Osteocyte (in vitro differentiated cells): ENCODE measurements around the gene HSD17B13. TPM values are rescaled to one million over a fixed set of nuclear protein-coding genes. Genes with fewer than 3 reads are reported as not detected.

ENCODE experiments used
- DNase-seq: peaks from one replicate; pipeline ENCODE4 v3.0.0; 2021; ENCODE audit warnings: mixed read lengths; ENCODE audit not compliant: unreplicated experiment; ENCODE audit errors: extremely low spot score
- H3K27ac Mint-ChIP-seq: one replicate; pipeline ENCODE4 v1.8.0; 2021; ENCODE audit warnings: mild to moderate bottlenecking, mixed read lengths; ENCODE audit not compliant: unreplicated experiment
- H3K27me3 Mint-ChIP-seq: one replicate; pipeline ENCODE4 v1.8.0; 2021; ENCODE audit warnings: mixed read lengths; ENCODE audit not compliant: unreplicated experiment
- H3K36me3 Mint-ChIP-seq: one replicate; pipeline ENCODE4 v1.8.0; 2021; ENCODE audit warnings: mixed read lengths; ENCODE audit not compliant: unreplicated experiment
- H3K4me1 Mint-ChIP-seq: one replicate; pipeline ENCODE4 v1.8.0; 2021; ENCODE audit warnings: mixed read lengths; ENCODE audit not compliant: unreplicated experiment
- H3K4me3 Mint-ChIP-seq: one replicate; pipeline ENCODE4 v1.8.0; 2021; ENCODE audit warnings: mild to moderate bottlenecking, moderate library complexity, mixed read lengths; ENCODE audit not compliant: unreplicated experiment
- H3K9me3 Mint-ChIP-seq: one replicate; pipeline ENCODE4 v1.8.0; 2021; ENCODE audit warnings: mixed read lengths; ENCODE audit not compliant: unreplicated experiment
- CTCF ChIP-seq: fragments of 200-600 bp; sonication (generic); IDR thresholded peaks from 2 replicates; pipeline ENCODE4 v1.5.0; 2021; ENCODE audit warnings: antibody characterized with exemption, mild to moderate bottlenecking, moderate library complexity
- long read RNA-seq: library from polyadenylated mRNA; unstranded; transcript quantifications from one replicate; pipeline ENCODE4 v2.0.0, GENCODE V29; 2021
- total RNA-seq: library from RNA; stranded (reverse); gene quantifications from 2 replicates; pipeline ENCODE4 v1.2.1, GENCODE V29; 2021

Gene HSD17B13
- 0.16 TPM in 1 of 2 replicates, not detected in the other for total RNA-seq
- long read RNA-seq, partial matches to known transcripts: 0 of 2 reads
- long read RNA-seq, other reads (novel, unspliced or antisense): 2 of 2 reads

- DNase-seq: no peak
- no peak for TF ChIP-seq CTCF
- H3K4me3 Mint-ChIP-seq: no peak within 1 kb of the TSS
- no peaks in the 10 kb centered on the region for H3K4me1 Mint-ChIP-seq
- H3K27me3 Mint-ChIP-seq: no peaks in the 10 kb centered on the region
- H3K9me3 Mint-ChIP-seq: no peaks in the 10 kb centered on the region
- H3K27ac Mint-ChIP-seq: no peak within 1 kb of the TSS
- H3K36me3 Mint-ChIP-seq: no peaks in the 10 kb centered on the region
These were observed at the start of gene HSD17B13 for GRCh38 chr4:87322754-87323153. Gene HSD17B13, minus strand, starts transcription at chr4:87322882. Its CDS starts 41 bp downstream, at chr4:87322841.

- Mint-ChIP-seq H3K4me1 (no peaks in the 10 kb centered on the region), H3K36me3 (peaks cover 30% of the 10 kb centered on the region), H3K4me3 (no peak overlapping the region), H3K9me3 (no peaks in the 10 kb centered on the region), H3K27ac (no peak overlapping the region), H3K27me3 (no peaks in the 10 kb centered on the region)
- no peak for DNase-seq
- no peak for TF ChIP-seq CTCF
These were observed 47.4 kb upstream of the HSD17B13 start for GRCh38 chr4:87370068-87370467.

- no peak overlapping the region for H3K27ac Mint-ChIP-seq
These were observed 44.0 kb upstream of the HSD17B13 start for GRCh38 chr4:87366521-87367162.

GRCh38 chr4:87365348-87365747, 42.7 kb upstream of the HSD17B13 start:
- H3K4me1 Mint-ChIP-seq: peaks cover 3% of the 10 kb centered on the region

More at GRCh38 chr4:87366521-87367162, 44.0 kb upstream of the HSD17B13 start:
- DNase-seq: no peak
- Mint-ChIP-seq H3K27me3 (no peaks in the 10 kb centered on the region), H3K4me3 (no peak overlapping the region), H3K9me3 (no peaks in the 10 kb centered on the region), H3K4me1 (no peaks in the 10 kb centered on the region), H3K36me3 (peaks cover 36% of the 10 kb centered on the region)
- no peak for TF ChIP-seq CTCF

More at GRCh38 chr4:87365348-87365747, 42.7 kb upstream of the HSD17B13 start:
- no peak overlapping the region for H3K4me3 Mint-ChIP-seq
- peaks cover 30% of the 10 kb centered on the region for H3K36me3 Mint-ChIP-seq
- no peak for DNase-seq
- H3K9me3 Mint-ChIP-seq: no peaks in the 10 kb centered on the region
- no peaks in the 10 kb centered on the region for H3K27me3 Mint-ChIP-seq
- H3K27ac Mint-ChIP-seq: no peak overlapping the region
- TF ChIP-seq CTCF: no peak
